NCI-H2107 (cell line): Measurements from ENCODE around the gene BRPF1.
"Not testable (repeated sequence)": the region's sequence is repeated elsewhere in the genome, so short reads cannot be mapped to it uniquely, and the experiment has no call there.

Source experiments
- DNase-seq: peaks from one replicate; lab custom pipeline; 2025; lab: John Stamatoyannopoulos, UW

The BRPF1 gene

GRCh38 chr3:9769426-9770275 lies 38.1 kb downstream of the BRPF1 start, which contains the start of gene CAMK1:
CAMK1 (minus strand) TSS chr3:9769947; CDS start chr3:9767749, 2,198 bp downstream.
- DNase-seq = peak; percentile 23

DNA sequence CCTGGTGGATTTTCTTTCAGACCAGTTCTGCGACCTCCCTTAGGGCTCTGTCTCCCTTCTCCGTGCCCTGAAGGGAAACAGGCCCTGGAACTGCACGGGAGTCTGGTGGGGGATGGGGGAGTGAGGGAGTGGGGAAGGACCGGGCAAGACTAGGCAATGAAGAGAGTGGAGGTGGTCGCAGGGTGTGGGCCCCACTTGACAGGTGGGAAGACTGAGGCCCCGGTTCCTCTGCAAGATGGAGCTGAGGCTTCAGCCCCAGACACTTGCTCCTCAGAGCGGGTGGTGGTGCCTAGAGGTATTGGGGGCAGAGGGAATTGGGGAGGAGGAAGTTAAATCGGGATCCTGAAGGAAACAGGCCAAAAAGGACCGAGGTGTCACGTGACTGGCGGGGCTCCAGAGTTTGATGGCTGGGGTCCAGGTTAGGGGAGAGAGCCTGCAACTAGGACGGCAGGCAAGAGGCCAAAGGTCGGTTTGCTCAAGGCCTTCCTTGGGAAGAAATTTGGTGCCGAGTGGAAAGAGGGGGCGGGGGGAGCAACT lies 38.8 kb downstream of the BRPF1 start:
- no peak for DNase-seq

- DNase-seq = not testable (repeated sequence)
Measured at GRCh38 chr3:9771007-9771406, 39.5 kb downstream of the BRPF1 start.

GRCh38 chr3:9776896-9777693 lies 45.6 kb downstream of the BRPF1 start:
- DNase-seq = no peak

DNA sequence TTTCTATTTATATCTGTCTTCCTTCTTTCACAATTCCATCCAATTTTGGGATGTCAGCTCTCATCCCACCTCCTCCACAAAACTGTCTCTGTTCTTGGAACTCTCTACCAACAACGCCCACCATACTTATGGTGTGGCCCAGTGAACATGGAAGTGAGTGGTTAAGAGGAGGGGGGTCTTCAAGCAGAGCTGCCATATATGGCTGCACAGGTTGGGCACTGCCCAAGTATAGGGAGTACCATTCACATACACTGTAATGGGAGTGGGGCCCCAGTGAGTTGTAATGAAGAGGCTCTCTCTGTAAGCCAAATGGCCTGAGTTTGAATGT lies 46.1 kb downstream of the BRPF1 start:
- no peak for DNase-seq

- DNase-seq = no peak
Measured at GRCh38 chr3:9778143-9779074, 46.9 kb downstream of the BRPF1 start.

DNA sequence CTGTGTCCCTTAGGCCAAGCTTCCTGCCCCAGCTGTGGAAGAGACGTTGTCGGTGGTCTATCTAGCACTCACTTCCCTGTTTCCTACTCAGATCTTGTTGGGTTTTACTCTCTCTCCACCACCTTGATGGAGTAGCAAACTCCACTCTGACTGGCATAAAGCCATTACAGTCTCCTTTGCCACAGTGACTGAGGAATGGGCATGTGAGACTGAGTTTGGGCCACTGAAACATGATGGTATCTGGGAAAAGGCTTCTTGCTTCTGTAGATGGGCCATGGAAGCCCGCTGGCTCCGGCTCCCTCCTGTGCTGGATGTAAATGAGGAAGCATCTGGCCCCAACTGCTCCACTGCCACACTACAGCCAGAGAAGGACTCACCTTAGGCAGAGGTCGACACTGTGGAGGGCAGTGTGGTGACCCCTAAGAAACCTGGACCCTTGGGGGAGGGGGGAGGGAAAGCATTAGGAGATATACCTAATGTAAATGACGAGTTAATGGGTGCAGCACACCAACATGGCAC lies 47.6 kb downstream of the BRPF1 start:
- DNase-seq = no peak

- no peak for DNase-seq
Measured at GRCh38 chr3:9779721-9780457, 48.4 kb downstream of the BRPF1 start.

DNA sequence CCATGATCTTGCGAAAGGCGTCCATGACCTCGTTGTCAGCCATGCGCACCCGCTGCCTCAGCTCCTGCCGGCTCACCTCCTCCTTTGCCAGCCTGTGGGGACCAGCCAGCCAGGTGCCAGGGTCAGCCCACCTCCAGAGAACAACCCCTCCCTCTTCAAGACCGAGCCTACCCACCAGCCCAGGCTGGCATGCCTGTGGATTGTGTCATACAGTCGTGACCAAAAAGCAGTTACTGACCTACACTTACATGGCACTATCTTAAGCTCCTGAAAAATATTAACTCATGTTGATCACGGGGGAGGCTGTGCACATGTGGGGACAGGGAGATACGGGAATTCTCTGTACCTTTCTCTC lies 48.9 kb downstream of the BRPF1 start:
- no peak for DNase-seq

GRCh38 chr3:9780910-9781309 lies 49.4 kb downstream of the BRPF1 start:
- no peak for DNase-seq

GRCh38 chr3:9781551-9781950 lies 50.0 kb downstream of the BRPF1 start:
- no peak for DNase-seq

DNA sequence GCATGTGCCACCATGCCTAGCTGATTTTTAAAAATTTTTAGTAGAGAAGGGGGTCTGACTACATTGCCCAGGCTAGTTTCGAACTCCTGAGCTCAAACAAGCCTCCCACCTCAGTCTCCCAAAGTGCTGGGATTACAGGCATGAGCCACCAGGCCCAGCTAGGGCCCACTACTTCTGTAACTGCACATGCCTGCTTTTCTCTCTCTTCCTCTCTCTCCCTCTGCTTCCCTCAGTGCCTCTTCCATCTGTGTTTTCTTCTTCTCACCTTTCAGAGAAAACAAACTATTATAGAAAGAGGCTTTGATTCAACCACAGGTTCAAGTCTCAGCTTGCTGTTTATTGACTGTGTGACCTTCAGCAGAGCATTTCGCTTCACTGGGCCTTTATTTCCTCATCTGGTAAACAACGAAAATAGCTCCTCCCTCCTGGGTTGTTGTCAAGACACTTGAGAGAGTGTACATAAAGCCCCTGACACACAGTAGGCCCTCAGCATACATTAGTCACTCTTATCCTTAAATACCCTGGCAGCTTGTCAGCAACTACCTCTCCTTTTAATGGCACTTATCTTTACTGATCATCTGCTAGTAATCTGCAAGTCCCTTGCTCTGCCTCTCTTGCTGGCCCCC lies 50.6 kb downstream of the BRPF1 start:
- DNase-seq = no peak

- DNase-seq = no peak
Measured at GRCh38 chr3:9782770-9783169, 51.2 kb downstream of the BRPF1 start.

DNA sequence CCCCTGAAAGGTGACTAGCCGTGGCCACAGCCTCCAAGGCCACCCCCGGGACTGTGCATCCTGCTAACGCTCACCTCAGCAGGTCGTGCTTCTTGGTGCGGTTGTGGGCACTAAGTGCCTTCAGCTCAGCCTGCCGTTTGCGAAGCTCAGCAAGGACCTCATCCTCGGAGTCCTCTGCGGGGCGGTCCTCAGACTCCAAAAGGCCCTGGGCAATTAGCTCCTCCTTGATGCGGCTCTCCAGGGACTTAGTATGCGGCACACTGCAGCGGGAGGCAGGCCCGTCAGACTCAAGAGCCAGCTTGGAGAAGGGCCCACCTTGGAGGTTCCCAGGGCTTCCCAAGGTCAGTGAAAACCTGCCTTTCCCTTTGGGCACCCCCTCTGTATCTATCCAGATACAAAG lies 52.4 kb downstream of the BRPF1 start:
- DNase-seq = no peak

- no peak for DNase-seq
Measured at GRCh38 chr3:9784965-9785364, 53.4 kb downstream of the BRPF1 start.

DNA sequence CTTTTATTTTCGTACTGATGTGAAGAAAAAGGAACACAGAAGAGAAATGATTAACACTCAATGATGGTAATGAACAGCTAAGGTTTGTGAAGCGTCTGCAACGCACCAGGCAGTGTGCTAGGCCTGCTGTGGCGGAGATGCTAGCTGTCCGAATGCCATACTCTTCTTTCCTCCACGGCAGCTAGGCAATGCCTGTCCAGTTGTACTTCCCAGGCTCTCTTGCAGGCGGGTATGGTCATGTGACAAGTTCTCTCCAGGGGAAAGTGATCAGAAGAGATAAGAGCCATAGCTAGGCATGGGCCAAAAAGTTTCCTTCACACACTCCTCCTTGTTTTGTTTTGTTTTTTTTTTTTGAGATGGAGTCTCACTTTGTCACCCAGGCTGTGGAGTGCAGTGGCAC lies 54.1 kb downstream of the BRPF1 start:
- DNase-seq = no peak

DNA sequence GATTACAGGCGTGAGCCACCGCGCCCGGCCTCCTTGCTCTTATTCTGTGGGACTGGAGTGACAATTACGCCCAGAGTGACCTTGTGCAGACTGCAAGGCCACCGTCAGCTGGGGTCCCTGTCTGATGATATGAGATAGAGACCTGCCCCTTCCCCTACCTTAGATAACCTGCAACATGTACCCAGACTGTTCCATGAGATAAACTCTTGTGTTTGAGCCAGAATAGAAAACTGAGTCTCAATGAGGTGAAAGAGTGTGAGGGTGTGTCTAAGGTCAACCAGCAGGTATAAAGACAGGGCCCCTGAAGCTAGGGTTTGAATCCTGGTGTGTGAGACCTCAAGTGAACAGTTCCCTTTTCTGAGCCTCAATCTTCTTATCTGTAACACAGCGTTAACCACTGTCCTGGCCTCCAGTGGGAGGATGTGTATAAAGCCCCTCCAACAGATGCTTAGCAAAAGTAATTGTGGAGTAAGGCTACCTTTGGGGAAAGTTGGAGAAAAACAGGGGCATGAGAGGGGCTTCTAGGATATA lies 54.7 kb downstream of the BRPF1 start:
- DNase-seq = no peak

GRCh38 chr3:9786825-9787669 lies 55.5 kb downstream of the BRPF1 start:
- no peak for DNase-seq

DNA sequence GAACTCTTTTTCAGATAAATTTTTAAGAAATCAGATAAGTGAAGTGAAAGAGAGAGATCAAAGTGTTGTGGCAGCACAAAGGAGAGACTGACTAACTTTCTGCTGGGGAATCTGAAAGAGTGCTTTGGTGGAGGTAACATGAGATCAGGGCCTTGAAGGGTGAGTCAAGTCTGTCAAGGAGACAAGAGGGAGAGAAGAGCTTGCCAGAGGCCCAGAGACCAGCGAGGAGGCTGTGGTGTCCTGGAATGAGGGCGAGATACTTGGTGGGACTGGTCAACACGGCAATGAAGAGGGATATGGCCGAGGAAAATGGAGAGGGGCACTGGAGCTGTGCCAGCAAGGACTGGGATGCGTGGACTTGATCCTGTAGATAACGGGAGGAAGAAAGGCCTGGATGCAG lies 56.2 kb downstream of the BRPF1 start:
- no peak for DNase-seq
